Peyer's patch (tissue), 4 donors: Measurements from ENCODE around the gene KLHL7. TPM values are rescaled to one million over a fixed set of nuclear protein-coding genes. Genes with fewer than 3 reads are reported as not detected.

Experiments
- DNase-seq, 3 donors: peaks; one replicate each; pipeline ENCODE4 v3.0.0-alpha.2; 2017 to 2019
- H3K27ac ChIP-seq, 4 donors: fragments of 200-600 bp; sonication (generic); one replicate each; pipeline ENCODE4 v1.5.1; 2016 to 2019
- H3K27me3 ChIP-seq, 2 donors: fragments of 200-600 bp; sonication (generic); one replicate each; pipeline ENCODE4 v1.5.1; 2019
- H3K36me3 ChIP-seq, 3 donors: fragments of 200-600 bp; sonication (generic); one replicate each; pipeline ENCODE4 v1.5.1; 2016 to 2019
- H3K4me1 ChIP-seq, 4 donors: fragments of 200-600 bp; sonication (generic); one replicate each; pipeline ENCODE4 v1.5.1; 2016 to 2019
- H3K4me3 ChIP-seq, 4 donors: fragments of 200-600 bp; sonication (generic); 1 replicate in 3 of 4; 2 replicates in 1 of 4; pipeline ENCODE4 v1.5.1; 2016 to 2019; ENCODE audit warnings: mild to moderate bottlenecking in 1 of 4
- H3K9me3 ChIP-seq, 4 donors: fragments of 200-600 bp; sonication (generic); one replicate each; pipeline ENCODE4 v1.5.1; 2016 to 2019; ENCODE audit warnings: mild to moderate bottlenecking in 1 of 4
- CTCF ChIP-seq, 6 experiments: fragments of 450-650 bp in 4 of 6; fragments of 200-600 bp in 2 of 6; sonication (generic) in 1 of 6; IDR thresholded peaks; one replicate each; pipeline ENCODE4 v1.5.1; 2017 to 2019; ENCODE audit warnings: antibody characterized with exemption in 6 of 6, mild to moderate bottlenecking in 3 of 6, moderate library complexity in 1 of 6
- POLR2A ChIP-seq, 2 donors: fragments of 450-650 bp; IDR thresholded peaks; one replicate each; pipeline ENCODE4 v1.5.1; 2017; ENCODE audit warnings: antibody characterized with exemption in 2 of 2, mild to moderate bottlenecking in 2 of 2, moderate library complexity in 2 of 2
- total RNA-seq, 4 donors: library from RNA; depleted of rRNA; stranded (reverse); fragments of >200 nt; gene quantifications; one replicate each; pipeline ENCODE4 v1.1.0, GENCODE V29; 2016

KLHL7 gene
- total RNA-seq, 4 donors from 2014 or later: 16.7 to 53.6 (median 23.1) TPM

- DNase-seq: no peak
- H3K4me1 ChIP-seq: peaks cover 0 to 25% (median 2%) of the 10 kb centered on the region in 4 donors
- no peak overlapping the region for H3K4me3 ChIP-seq
Observed at GRCh38 chr7:23107781-23108180, 2.2 kb downstream of the KLHL7 start.

GRCh38 chr7:23108995-23109394 lies 3.4 kb downstream of the KLHL7 start:
- Histone ChIP-seq H3K4me1 (peaks cover 0 to 25% (median 2%) of the 10 kb centered on the region in 4 donors), H3K27me3 (no peaks in the 10 kb centered on the region), H3K4me3 (no peak overlapping the region), H3K36me3 (no peaks in the 10 kb centered on the region), H3K9me3 (no peaks in the 10 kb centered on the region), H3K27ac (no peak overlapping the region)
- no peak for TF ChIP-seq POLR2A (IDR thresholded peaks at IDR 0.05)
- TF ChIP-seq CTCF (IDR thresholded peaks at IDR 0.05): no peak
- no peak for DNase-seq

More at GRCh38 chr7:23107781-23108180, 2.2 kb downstream of the KLHL7 start:
- Histone ChIP-seq H3K27ac (no peak overlapping the region), H3K9me3 (no peaks in the 10 kb centered on the region), H3K27me3 (no peaks in the 10 kb centered on the region), H3K36me3 (no peaks in the 10 kb centered on the region)
- no peak for TF ChIP-seq CTCF (IDR thresholded peaks at IDR 0.05)
- no peak for TF ChIP-seq POLR2A (IDR thresholded peaks at IDR 0.05)

- H3K27me3 ChIP-seq: no peaks in the 10 kb centered on the region
- H3K4me3 ChIP-seq: no peak overlapping the region
- no peaks in the 10 kb centered on the region for H3K36me3 ChIP-seq
- H3K9me3 ChIP-seq: no peaks in the 10 kb centered on the region
- no peak for TF ChIP-seq POLR2A (IDR thresholded peaks at IDR 0.05)
- peaks cover 0 to 25% (median 2%) of the 10 kb centered on the region in 4 donors for H3K4me1 ChIP-seq
- no peak for DNase-seq
- H3K27ac ChIP-seq: no peak overlapping the region
Observed at GRCh38 chr7:23109470-23109869, 3.9 kb downstream of the KLHL7 start.

GRCh38 chr7:23114896-23115295 lies 9.3 kb downstream of the KLHL7 start:
- TF ChIP-seq CTCF (IDR thresholded peaks at IDR 0.05): no peak
- no peak for TF ChIP-seq POLR2A (IDR thresholded peaks at IDR 0.05)
- no peak overlapping the region for H3K27ac ChIP-seq
- no peak overlapping the region for H3K4me3 ChIP-seq
- DNase-seq: no peak
- H3K9me3 ChIP-seq: no peaks in the 10 kb centered on the region
- no peaks in the 10 kb centered on the region for H3K4me1 ChIP-seq
- no peaks in the 10 kb centered on the region for H3K36me3 ChIP-seq
- H3K27me3 ChIP-seq: no peaks in the 10 kb centered on the region

- no peaks in the 10 kb centered on the region for H3K9me3 ChIP-seq
- no peaks in the 10 kb centered on the region for H3K4me1 ChIP-seq
- no peaks in the 10 kb centered on the region for H3K27me3 ChIP-seq
- no peak overlapping the region for H3K27ac ChIP-seq
- H3K36me3 ChIP-seq: no peaks in the 10 kb centered on the region
- H3K4me3 ChIP-seq: no peak overlapping the region
- TF ChIP-seq CTCF (IDR thresholded peaks at IDR 0.05): no peak
- no peak for DNase-seq
Observed at GRCh38 chr7:23115991-23116390, 10.4 kb downstream of the KLHL7 start.

- Histone ChIP-seq H3K9me3 (no peaks in the 10 kb centered on the region), H3K4me1 (no peaks in the 10 kb centered on the region), H3K27me3 (no peaks in the 10 kb centered on the region), H3K4me3 (no peak overlapping the region), H3K27ac (no peak overlapping the region), H3K36me3 (no peaks in the 10 kb centered on the region)
- no peak for TF ChIP-seq CTCF (IDR thresholded peaks at IDR 0.05)
- TF ChIP-seq POLR2A (IDR thresholded peaks at IDR 0.05): no peak
- no peak for DNase-seq
Observed at GRCh38 chr7:23117841-23118240, 12.3 kb downstream of the KLHL7 start.
